ES-I3 (cell line): Measurements from ENCODE around the gene UPP1.
"Not testable (repeated sequence)": the region's sequence is repeated elsewhere in the genome, so short reads cannot be mapped to it uniquely, and the experiment has no call there.

Source experiments
- H3K36me3 ChIP-seq: 2 replicates; pipeline ENCODE4 v1.6.1; 2013; ENCODE audit warnings: mild to moderate bottlenecking, low read length, control low read depth, moderate library complexity; ENCODE audit not compliant: insufficient read depth
- H3K4me1 ChIP-seq: 2 replicates; pipeline ENCODE4 v1.6.1; 2013; ENCODE audit warnings: mild to moderate bottlenecking, control low read depth, low read length; ENCODE audit not compliant: insufficient read depth
- H3K9ac ChIP-seq: 2 replicates; pipeline ENCODE4 v1.6.1; 2013; ENCODE audit warnings: low read depth, mild to moderate bottlenecking, low read length, moderate library complexity
- H3K9me3 ChIP-seq: 2 replicates; pipeline ENCODE4 v1.6.1; 2013; ENCODE audit warnings: mild to moderate bottlenecking, low read length, moderate library complexity; ENCODE audit not compliant: control insufficient read depth, insufficient read depth

The UPP1 gene

DNA sequence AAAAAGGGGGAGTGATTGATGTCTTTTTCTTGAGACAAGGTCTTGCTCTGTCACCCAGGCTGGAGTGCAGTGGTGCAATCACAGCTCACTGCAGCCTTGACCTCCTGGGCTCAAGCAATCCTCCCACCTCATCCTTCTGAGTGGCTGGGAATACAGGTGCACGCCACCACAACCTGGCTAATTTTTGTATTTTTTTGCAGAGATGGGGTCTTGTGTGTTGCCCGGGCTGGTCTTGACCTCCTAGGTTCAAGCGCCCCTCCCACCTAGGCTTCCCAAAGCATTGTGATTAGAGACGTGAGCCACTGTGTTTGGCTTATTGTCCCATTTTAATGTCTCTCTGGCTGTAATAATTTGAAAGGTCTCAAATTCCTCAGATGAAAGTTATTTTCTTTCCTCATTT is 21.8 kb downstream of the UPP1 start:
- Histone ChIP-seq H3K4me1 (0 out of 2 replicates have a peak, but pooled peaks cover 2% of the 10 kb centered on the region), H3K9ac (no peak overlapping the region), H3K36me3 (peaks cover 18% of the 10 kb centered on the region)

DNA sequence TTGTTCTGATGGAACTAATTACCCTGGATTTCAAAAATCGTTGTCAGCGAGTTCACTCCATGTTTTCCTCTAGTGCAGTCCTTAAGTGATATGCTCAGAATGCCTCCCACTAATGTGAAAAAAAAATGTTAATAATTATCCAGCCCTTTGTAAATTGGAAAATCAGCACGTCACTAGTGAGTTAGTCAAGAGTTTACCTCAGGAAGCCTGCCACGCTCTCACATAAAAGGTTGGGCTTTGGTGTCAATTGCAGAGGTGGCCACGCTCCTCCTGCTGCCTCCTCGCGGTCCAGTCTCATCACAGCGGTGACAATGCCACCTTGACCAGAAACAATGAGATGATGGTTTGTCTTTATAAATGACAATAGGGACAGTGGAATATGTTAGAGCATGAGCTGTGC is 22.5 kb downstream of the UPP1 start:
- Histone ChIP-seq H3K4me1 (0 out of 2 replicates have a peak, but pooled peaks cover 2% of the 10 kb centered on the region), H3K9me3 (no peaks in the 10 kb centered on the region), H3K36me3 (peaks cover 14% of the 10 kb centered on the region), H3K9ac (no peak overlapping the region)

More for the DNA sequence above, 21.8 kb downstream of the UPP1 start:
- no peaks in the 10 kb centered on the region for H3K9me3 ChIP-seq

DNA sequence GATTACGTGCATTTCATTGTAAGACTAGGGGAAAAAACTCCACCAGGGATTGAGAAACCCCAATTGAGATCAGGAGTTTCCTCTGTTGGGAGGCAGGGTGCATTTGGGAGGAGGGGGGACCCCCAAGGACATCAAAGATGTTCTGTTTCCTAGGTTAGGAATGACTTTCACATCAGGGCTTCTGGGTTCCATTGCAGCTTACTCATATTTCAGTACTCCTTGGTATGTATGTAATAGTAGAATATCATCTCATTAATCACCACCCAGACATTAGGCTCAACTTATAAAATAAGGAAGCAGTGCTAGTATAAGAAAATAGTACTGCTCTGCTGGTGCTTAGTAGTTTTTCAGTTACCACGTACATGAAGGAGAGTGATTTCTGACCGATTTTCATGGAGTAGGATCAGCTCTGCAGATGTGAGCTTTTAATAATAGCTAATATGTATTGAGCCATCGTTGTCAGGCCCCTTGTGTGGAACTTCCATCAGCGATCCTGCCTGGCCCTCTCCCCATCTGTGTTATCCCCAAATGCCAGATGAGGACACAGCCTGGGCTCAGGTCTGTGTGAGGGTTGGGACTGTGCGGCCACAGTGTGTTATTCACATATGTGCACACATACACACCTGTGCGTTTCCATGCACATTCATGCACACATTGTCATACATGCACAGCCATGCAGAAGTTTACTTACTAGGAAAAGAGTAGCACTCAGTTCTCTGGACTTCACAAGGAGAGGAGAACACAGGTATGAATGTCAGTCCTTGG is 23.5 kb downstream of the UPP1 start:
- Histone ChIP-seq H3K36me3 (peaks cover 4% of the 10 kb centered on the region; the same call in 1 of the 2 replicates), H3K4me1 (0 out of 2 replicates have a peak, but pooled peaks cover 2% of the 10 kb centered on the region), H3K9me3 (no peaks in the 10 kb centered on the region), H3K9ac (no peak overlapping the region)

DNA sequence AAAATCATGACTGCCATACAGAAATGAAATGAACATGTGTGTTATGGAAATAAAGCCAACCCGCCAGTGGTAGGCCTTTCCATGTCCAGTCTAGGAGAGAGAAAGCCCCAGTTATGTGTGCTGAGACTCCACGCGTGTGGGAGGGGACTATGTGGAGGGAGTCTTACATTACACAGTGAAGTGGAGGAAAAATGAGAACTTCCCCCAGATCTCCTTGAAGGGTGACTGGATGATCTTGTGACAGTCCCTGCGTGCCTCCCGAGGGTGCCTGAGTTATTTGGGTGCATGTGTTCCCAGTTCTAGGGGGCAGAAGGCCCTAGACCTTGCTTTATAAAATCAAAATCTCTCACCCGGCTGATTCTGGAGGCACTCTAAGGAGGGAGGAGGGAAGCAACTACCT is 24.2 kb downstream of the UPP1 start:
- no peaks in the 10 kb centered on the region for H3K36me3 ChIP-seq
- no peak overlapping the region for H3K9ac ChIP-seq
- H3K4me1 ChIP-seq = 0 out of 2 replicates have a peak, but pooled peaks cover 2% of the 10 kb centered on the region
- no peaks in the 10 kb centered on the region for H3K9me3 ChIP-seq

DNA sequence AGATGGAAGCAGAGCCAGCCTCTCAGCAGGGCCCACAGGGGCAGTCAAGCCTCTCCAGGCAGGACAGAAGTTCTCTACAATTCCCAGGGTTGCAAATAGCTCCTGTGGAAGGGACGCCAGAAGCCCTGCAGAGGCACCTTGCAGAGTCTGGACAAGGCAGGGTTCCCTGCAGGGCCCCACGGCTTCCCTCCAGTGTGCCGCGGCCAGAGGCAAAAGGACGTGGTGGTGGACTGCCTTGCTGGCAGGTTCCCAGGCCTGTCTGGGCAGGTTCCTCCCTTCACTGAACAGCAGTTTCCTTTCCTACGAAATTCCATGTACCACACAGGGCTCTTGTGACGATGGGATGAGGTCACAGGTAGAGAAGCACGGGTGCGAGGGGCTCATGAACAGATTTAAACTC is 25.1 kb downstream of the UPP1 start:
- Histone ChIP-seq H3K9me3 (no peaks in the 10 kb centered on the region), H3K9ac (no peak overlapping the region), H3K4me1 (0 out of 2 replicates have a peak, but pooled peaks cover 2% of the 10 kb centered on the region), H3K36me3 (no peaks in the 10 kb centered on the region)

DNA sequence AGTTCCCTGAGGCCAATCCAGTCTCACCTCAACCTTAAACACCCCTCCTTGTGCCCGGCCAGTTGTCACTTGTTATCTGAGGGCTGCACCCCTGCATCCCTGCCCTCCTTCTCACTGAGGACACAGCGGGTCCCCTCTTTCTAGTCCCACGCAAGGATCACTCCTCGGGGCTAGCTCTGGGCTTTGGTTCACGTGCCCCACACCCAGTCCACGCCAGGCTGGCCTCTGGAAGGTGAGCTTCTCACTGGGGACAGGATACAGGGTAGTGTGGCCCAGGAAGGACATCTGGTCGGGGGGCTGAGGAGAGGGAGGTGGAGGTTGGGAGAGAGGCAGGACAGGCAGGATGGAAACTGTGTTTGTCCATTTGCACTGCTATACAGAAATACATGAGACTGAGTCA is 25.5 kb downstream of the UPP1 start:
- 0 out of 2 replicates have a peak, but pooled peaks cover 2% of the 10 kb centered on the region for H3K4me1 ChIP-seq
- H3K9ac ChIP-seq = no peak overlapping the region
- no peaks in the 10 kb centered on the region for H3K9me3 ChIP-seq
- H3K36me3 ChIP-seq = no peaks in the 10 kb centered on the region

DNA sequence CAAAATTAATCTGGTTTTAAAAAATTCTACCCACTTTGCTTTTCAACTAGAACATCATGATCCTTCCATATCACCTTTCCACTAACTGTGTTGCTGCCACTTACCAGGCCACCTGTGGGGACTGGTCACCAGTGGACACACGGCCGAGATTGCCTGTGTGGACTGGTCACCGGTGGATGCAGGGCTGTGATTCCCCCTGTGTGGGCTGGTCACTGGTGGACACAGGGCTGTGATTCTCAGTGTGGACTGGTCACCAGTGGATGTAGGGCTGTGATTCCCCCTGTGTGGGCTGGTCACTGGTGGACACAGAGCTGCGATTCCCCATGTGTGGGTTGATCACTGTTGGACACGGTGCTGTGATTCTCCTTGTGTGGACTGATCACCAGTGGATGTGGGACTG is 27.0 kb downstream of the UPP1 start:
- H3K36me3 ChIP-seq = no peaks in the 10 kb centered on the region
- no peak overlapping the region for H3K9ac ChIP-seq
- no peaks in the 10 kb centered on the region for H3K9me3 ChIP-seq
- H3K4me1 ChIP-seq = no peaks in the 10 kb centered on the region

DNA sequence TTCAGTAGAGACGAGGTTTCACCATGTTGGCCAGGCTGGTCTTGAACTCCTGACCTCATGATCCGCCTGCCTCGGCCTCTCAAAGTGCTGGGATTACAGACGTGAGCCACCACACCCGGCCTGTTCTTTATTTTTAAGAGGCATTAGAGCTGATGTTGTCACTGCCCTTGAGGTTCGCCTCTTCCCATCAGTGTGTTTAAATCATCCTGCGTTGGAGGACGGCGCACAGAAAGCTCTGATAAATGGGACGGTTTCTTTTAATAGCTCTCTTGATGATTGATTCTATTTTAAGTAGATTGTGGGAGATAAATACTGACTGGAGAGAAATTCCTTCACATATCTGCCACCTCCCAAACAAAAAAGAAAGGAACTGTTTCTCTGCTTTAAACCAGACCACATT is 29.0 kb downstream of the UPP1 start:
- Histone ChIP-seq H3K36me3 (no peaks in the 10 kb centered on the region), H3K9me3 (no peaks in the 10 kb centered on the region), H3K9ac (no peak overlapping the region), H3K4me1 (no peaks in the 10 kb centered on the region)

DNA sequence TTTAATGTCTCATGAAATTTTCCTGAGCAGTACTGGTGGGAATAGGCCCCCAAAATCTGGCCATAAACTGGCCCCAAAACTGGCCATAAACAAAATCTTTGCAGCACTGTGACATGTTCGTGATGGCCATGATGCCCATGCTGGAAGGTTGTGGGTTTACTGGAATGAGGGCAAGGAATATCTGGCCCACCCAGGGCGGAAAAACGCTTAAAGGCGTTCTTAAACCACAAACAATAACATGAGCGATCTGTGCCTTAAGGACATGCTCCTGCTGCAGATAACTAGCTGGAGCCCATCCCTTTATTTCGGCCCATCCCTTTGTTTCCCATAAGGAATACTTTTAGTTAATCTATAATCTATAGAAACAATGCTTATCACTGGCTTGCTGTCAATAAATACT is 31.5 kb downstream of the UPP1 start:
- not testable (repeated sequence) for H3K4me1 ChIP-seq, H3K9me3 ChIP-seq, H3K9ac ChIP-seq, H3K36me3 ChIP-seq

DNA sequence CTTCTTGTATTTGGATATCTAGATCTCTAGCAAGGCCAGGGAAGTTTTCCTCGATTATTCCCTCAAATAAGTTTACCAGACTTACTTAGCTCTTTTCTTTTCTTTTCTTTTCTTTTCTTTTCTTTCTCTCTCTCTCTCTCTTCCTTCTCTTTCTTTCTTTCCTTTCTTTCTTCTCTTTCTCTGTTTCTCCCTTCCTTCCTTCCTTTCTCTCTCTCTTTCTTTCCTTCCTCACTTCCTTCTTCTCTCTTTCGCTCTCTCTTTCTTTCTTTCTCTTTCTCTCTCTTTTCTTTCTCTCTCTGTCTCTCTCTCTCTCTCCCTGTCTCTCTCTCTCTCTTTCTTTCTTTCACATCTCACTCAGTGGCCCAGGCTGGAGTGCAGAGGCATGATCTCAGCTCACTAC is 37.0 kb downstream of the UPP1 start:
- Histone ChIP-seq H3K9me3 (peaks cover 3% of the 10 kb centered on the region; the same call in 1 of the 2 replicates), H3K9ac (no peak overlapping the region), H3K36me3 (no peaks in the 10 kb centered on the region), H3K4me1 (0 out of 2 replicates have a peak, but pooled peaks cover 3% of the 10 kb centered on the region)

DNA sequence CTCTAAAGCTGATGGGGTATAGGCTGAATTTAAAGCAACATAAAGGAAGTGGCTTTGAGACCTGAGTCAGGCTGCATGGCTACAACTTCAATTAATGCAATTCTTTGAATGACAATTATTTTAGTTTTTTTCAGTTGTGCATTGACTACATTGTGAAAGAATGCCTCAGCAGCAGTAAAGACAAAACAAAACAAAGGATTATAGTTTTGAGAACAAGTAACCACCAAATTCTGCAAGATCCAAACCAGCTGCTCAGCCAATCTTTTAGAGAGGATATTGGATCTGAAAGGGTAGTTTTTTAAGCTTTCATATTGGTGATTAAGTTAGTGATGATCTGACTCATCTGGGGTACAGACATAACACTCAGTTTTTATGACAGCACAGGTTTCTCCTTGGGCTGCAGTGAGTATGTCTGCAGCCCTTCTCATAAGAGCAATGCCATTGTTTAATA is 41.6 kb downstream of the UPP1 start:
- H3K36me3 ChIP-seq = no peaks in the 10 kb centered on the region
- H3K9ac ChIP-seq = no peak overlapping the region
- H3K9me3 ChIP-seq = peaks cover 2% of the 10 kb centered on the region; the same call in 1 of the 2 replicates
- H3K4me1 ChIP-seq = peaks cover 10% of the 10 kb centered on the region

DNA sequence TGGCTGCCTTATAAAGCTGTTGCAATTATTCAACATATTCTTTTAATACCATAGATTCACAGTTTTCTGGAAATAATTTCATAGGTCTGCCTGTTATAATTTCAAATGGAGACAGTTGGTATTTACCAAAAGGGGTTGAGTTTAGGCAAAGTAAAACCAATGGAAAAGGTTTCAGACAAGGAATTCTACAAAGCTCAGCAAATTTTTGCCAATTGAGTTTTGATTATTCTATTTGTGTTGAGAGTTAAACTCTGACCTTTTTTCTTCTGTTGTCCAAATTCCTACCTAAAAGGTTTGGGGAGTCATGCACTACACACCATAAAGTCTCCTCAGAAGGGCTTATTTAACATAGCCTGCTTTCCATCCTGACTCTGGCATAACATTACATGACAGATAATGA is 43.7 kb downstream of the UPP1 start:
- no peak overlapping the region for H3K9ac ChIP-seq
- H3K36me3 ChIP-seq = no peaks in the 10 kb centered on the region
- H3K9me3 ChIP-seq = peaks cover 7% of the 10 kb centered on the region; the same call in 1 of the 2 replicates
- H3K4me1 ChIP-seq = peaks cover 10% of the 10 kb centered on the region

DNA sequence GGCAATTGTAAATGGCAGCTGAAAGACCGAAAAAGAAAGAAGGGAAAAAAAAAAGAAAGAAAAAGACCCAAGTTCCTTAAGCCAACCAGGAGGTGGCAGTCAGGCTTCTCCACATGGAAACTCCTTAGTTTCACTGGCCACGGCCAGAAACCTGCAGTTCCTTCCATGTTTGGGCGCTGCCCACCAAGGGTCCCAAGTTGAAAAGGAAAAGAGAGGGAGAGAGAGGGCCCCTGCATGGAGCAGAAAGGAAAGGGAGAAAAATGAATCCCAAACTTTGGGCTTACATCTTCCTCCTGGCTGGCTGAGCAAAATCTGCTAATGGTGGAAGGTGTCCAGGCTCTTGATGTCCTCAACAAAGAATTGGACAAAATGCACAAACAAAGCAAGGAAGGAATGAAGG is 50.4 kb downstream of the UPP1 start:
- Histone ChIP-seq H3K9me3 (peaks cover 11% of the 10 kb centered on the region), H3K36me3 (no peaks in the 10 kb centered on the region), H3K4me1 (peaks cover 25% of the 10 kb centered on the region), H3K9ac (no peak overlapping the region)

DNA sequence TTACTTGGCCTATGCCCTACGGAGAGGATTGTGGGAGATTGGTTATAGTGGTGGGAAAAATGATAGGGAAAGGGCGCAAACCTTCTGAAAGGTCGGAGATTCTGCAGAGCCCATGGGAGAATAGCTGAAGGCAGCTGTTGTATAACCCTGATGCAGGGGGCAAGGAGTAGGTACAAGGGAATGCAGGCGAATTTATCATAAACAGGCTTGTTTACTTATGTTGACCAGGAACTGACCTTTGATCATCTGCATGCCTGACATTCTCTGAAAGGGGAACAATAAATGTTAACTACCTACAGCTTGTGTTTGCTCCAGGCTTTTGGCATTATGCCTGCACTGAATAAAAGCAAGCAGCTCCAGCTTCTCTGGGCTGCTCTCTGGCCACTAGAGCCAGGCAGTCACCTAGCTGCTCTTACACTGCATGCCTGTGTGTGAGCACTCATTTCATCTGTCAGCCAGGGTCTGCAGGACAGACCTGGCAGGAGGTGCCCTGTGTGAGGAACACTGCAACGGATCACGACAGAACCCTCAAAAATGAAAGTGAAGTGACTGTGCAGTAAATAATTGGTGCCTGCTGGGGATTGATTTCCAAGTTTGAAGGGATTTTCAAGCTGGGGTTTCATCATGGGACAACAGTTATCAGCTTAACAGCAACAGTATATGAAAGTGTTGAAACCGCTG is 51.1 kb downstream of the UPP1 start:
- Histone ChIP-seq H3K9me3 (peaks cover 11% of the 10 kb centered on the region), H3K9ac (no peak overlapping the region)

DNA sequence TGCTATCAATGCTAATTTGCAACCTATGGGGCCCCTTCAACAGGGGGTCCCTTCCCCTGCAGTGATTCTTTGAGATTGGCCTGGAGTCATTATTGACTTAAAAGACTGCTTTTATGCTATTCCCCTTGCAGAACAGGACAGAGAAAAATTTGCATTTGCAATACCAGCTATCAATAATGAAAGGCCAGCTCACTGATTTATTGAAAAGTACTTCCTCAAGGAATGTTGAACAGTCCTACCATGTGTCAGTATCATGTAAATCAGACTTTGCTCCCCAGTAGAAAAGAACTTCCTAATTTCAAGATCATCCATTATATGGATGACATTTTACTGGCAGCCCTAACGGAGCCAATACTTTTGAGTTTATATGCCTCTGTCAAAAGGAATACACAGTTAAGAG is 52.5 kb downstream of the UPP1 start:
- Histone ChIP-seq H3K4me1 (peaks cover 35% of the 10 kb centered on the region), H3K36me3 (no peaks in the 10 kb centered on the region), H3K9me3 (peaks cover 7% of the 10 kb centered on the region), H3K9ac (no peak overlapping the region)

More for the DNA sequence above, 51.1 kb downstream of the UPP1 start:
- H3K36me3 ChIP-seq = no peaks in the 10 kb centered on the region
- peaks cover 29% of the 10 kb centered on the region for H3K4me1 ChIP-seq
